SH-SY5Y (cell line): Measurements from ENCODE around the gene GRAP2.

ENCODE experiments used
- GATA2 ChIP-seq: IDR thresholded peaks from 2 replicates; pipeline ENCODE4 v1.6.1; 2011; ENCODE audit warnings: mild to moderate bottlenecking, low read depth, low read length
- GATA3 ChIP-seq: IDR thresholded peaks from 2 replicates; pipeline ENCODE4 v1.6.1; 2011; ENCODE audit warnings: low read depth, mild to moderate bottlenecking, low read length, moderate library complexity

GRCh38 chr22:39873965-39874364 is 26.9 kb upstream of the GRAP2 start:
- TF ChIP-seq GATA2 (no peak), GATA3 (no peak)
